Endodermal cell (in vitro differentiated cells): Measurements from ENCODE around the gene PPP1R12A. TPM values are rescaled to one million over a fixed set of nuclear protein-coding genes. Genes with fewer than 3 reads are reported as not detected.

Experiments
- DNase-seq: peaks from one replicate; pipeline ENCODE4 v3.0.0-alpha.2; 2017
- H3K27ac ChIP-seq: 2 replicates; pipeline ENCODE4 v1.5.1; 2013; ENCODE audit warnings: mild to moderate bottlenecking, low read depth, low read length, moderate library complexity
- H3K27me3 ChIP-seq: 2 replicates; pipeline ENCODE4 v1.6.1; 2013; ENCODE audit warnings: mild to moderate bottlenecking, low read length, moderate library complexity; ENCODE audit not compliant: insufficient read depth, control insufficient read depth, poor library complexity, severe bottlenecking
- H3K36me3 ChIP-seq: 2 replicates; pipeline ENCODE4 v1.7.0; 2013; ENCODE audit warnings: mild to moderate bottlenecking, low read length, moderate library complexity; ENCODE audit not compliant: control insufficient read depth, insufficient read depth
- H3K4me1 ChIP-seq: one replicate; pipeline ENCODE4 v1.7.0; 2013; ENCODE audit warnings: low read length; ENCODE audit not compliant: control insufficient read depth, insufficient read depth
- H3K4me3 ChIP-seq: 2 replicates; pipeline ENCODE4 v1.5.1; 2013; ENCODE audit warnings: mild to moderate bottlenecking, low read length, moderate library complexity
- H3K9ac ChIP-seq: 2 replicates; pipeline ENCODE4 v1.6.1; 2013; ENCODE audit warnings: mild to moderate bottlenecking, low read length, moderate library complexity; ENCODE audit not compliant: poor library complexity, severe bottlenecking; ENCODE audit errors: extremely low read depth
- H3K9me3 ChIP-seq: 2 replicates; pipeline ENCODE4 v1.6.1; 2013; ENCODE audit warnings: mild to moderate bottlenecking, low read length, moderate library complexity; ENCODE audit not compliant: control insufficient read depth
- H3K27ac Mint-ChIP-seq: 2 replicates; pipeline ENCODE4 v1.8.0; 2020; ENCODE audit warnings: mixed read lengths
- H3K27me3 Mint-ChIP-seq: 2 replicates; pipeline ENCODE4 v1.8.0; 2021; ENCODE audit warnings: mild to moderate bottlenecking, mixed read lengths; ENCODE audit not compliant: insufficient read depth
- H3K36me3 Mint-ChIP-seq: 2 replicates; pipeline ENCODE4 v1.8.0; 2020; ENCODE audit warnings: low read depth, mixed read lengths
- H3K4me1 Mint-ChIP-seq: 2 replicates; pipeline ENCODE4 v1.8.0; 2020; ENCODE audit warnings: mixed read lengths
- H3K4me3 Mint-ChIP-seq: 2 replicates; pipeline ENCODE4 v1.8.0; 2020; ENCODE audit warnings: mild to moderate bottlenecking, moderate library complexity, mixed read lengths
- H3K9me3 Mint-ChIP-seq: 2 replicates; pipeline ENCODE4 v1.8.0; 2020; ENCODE audit warnings: mild to moderate bottlenecking, mixed read lengths
- WGBS, 2 experiments: methylation state at CpG; one replicate each; pipeline versions ENCODE4 v1.1.5 to v1.1.7; 2013; ENCODE audit warnings: missing lambda C conversion rate in 2 of 2, mixed read lengths in 1 of 2; ENCODE audit not compliant: insufficient coverage in 1 of 2, insufficient read length in 1 of 2; 5-methylcytosine and 5-hydroxymethylcytosine counted together
- total RNA-seq, 2 donors: library from RNA; stranded (reverse); fragmentation: NEBNext Ultra II Directional in 1 of 2; extraction: Animal tissue kit (Norgen Biotek cat#: 25700) in 1 of 2; gene quantifications; 2 replicates in 1 of 2; 3 replicates in 1 of 2; pipeline ENCODE4 v1.2.1, GENCODE V29; 2021
- TF ChIP-seq, protein P1 (sequence below): fragments of 200-600 bp; sonication (generic); conservative IDR thresholded peaks from 2 replicates; pipeline ENCODE4 v1.5.0; 2021; ENCODE audit warnings: antibody characterized with exemption, mild to moderate bottlenecking

The PPP1R12A gene
- total RNA-seq, 2 donors from 2014 or later, result 80.0 to 94.7 TPM

- H3K4me3 Mint-ChIP-seq, result no peak overlapping the region
- Histone ChIP-seq H3K4me1 (no peaks in the 10 kb centered on the region), H3K36me3 (peaks cover 11% of the 10 kb centered on the region), H3K27me3 (no peaks in the 10 kb centered on the region), H3K27ac (no peak overlapping the region), H3K4me3 (no peak overlapping the region), H3K9me3 (no peaks in the 10 kb centered on the region), H3K9ac (no peak overlapping the region)
- no peaks in the 10 kb centered on the region for H3K9me3 Mint-ChIP-seq
- H3K36me3 Mint-ChIP-seq, result peaks cover 4% of the 10 kb centered on the region
- WGBS, 2 experiments, result 88 to 100% methylated on average over 3 to 5 of the region's 5 CpGs
- peaks cover 3% of the 10 kb centered on the region for H3K4me1 Mint-ChIP-seq
- TF ChIP-seq, protein P1, sequence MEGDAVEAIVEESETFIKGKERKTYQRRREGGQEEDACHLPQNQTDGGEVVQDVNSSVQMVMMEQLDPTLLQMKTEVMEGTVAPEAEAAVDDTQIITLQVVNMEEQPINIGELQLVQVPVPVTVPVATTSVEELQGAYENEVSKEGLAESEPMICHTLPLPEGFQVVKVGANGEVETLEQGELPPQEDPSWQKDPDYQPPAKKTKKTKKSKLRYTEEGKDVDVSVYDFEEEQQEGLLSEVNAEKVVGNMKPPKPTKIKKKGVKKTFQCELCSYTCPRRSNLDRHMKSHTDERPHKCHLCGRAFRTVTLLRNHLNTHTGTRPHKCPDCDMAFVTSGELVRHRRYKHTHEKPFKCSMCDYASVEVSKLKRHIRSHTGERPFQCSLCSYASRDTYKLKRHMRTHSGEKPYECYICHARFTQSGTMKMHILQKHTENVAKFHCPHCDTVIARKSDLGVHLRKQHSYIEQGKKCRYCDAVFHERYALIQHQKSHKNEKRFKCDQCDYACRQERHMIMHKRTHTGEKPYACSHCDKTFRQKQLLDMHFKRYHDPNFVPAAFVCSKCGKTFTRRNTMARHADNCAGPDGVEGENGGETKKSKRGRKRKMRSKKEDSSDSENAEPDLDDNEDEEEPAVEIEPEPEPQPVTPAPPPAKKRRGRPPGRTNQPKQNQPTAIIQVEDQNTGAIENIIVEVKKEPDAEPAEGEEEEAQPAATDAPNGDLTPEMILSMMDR, result no peak
- H3K27me3 Mint-ChIP-seq, result no peaks in the 10 kb centered on the region
- no peak for DNase-seq
- H3K27ac Mint-ChIP-seq, result no peak overlapping the region
These were observed 14.3 kb downstream of the PPP1R12A start for GRCh38 chr12:79920421-79921238.

DNA sequence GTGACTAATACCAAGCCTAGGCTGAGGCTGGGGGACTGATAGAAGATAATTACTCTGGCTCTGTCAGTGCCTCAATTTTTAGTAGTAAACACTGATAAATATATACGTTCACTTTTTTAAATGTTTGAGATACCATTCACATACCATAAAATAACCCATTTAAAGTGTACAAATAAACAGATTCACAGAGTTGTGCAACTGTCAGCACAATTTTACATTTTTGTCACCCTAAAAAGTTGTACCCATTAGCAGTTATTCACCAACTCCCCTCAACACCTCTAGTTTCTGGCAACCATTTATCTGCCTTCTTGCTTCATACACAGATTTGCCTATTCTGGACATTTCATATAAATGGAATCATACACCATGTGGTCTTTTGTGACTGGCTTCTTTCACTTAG lies 15.1 kb downstream of the PPP1R12A start:
- Histone ChIP-seq H3K4me1 (no peaks in the 10 kb centered on the region), H3K9me3 (no peaks in the 10 kb centered on the region), H3K4me3 (no peak overlapping the region), H3K36me3 (peaks cover 4% of the 10 kb centered on the region), H3K9ac (no peak overlapping the region), H3K27ac (no peak overlapping the region), H3K27me3 (no peaks in the 10 kb centered on the region)
- peaks cover 3% of the 10 kb centered on the region for H3K4me1 Mint-ChIP-seq
- 100% methylated on average over 1 of the region's 1 CpG for WGBS, 2 experiments
- no peak for DNase-seq
- no peak overlapping the region for H3K4me3 Mint-ChIP-seq
- H3K36me3 Mint-ChIP-seq, result peaks cover 4% of the 10 kb centered on the region
- no peaks in the 10 kb centered on the region for H3K27me3 Mint-ChIP-seq
- H3K27ac Mint-ChIP-seq, result no peak overlapping the region
- TF ChIP-seq, protein P1, result no peak
- no peaks in the 10 kb centered on the region for H3K9me3 Mint-ChIP-seq

DNA sequence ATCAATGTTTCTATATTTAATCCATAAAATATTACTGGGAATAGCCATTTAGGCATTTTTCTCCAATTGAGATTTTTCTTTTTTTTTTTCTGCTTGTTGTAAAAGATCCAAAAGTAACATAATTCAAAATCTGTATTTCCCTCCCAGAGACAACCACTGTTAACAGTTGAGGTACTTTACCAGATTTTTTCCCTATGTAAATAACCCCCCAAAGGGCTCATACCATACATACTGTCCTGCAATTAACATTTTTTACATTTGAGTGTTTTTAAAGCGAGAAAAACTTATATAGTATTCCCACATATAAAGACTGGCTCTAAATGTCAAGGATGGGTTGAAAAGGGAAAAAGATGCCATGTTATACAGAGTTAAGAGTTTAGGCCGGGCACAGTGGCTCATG lies 18.1 kb downstream of the PPP1R12A start:
- no peaks in the 10 kb centered on the region for H3K9me3 Mint-ChIP-seq
- H3K4me3 Mint-ChIP-seq, result no peak overlapping the region
- Histone ChIP-seq H3K36me3 (peaks cover 4% of the 10 kb centered on the region), H3K4me3 (no peak overlapping the region), H3K4me1 (no peaks in the 10 kb centered on the region), H3K27ac (no peak overlapping the region), H3K27me3 (no peaks in the 10 kb centered on the region), H3K9me3 (no peaks in the 10 kb centered on the region), H3K9ac (no peak overlapping the region)
- no peak for DNase-seq
- peaks cover 4% of the 10 kb centered on the region for H3K36me3 Mint-ChIP-seq
- WGBS, 2 experiments, result 94 to 100% methylated on average over 1 of the region's 2 CpGs
- no peak overlapping the region for H3K27ac Mint-ChIP-seq
- TF ChIP-seq, protein P1, result no peak
- peaks cover 4% of the 10 kb centered on the region for H3K4me1 Mint-ChIP-seq
- no peaks in the 10 kb centered on the region for H3K27me3 Mint-ChIP-seq
